DND-41 (cell line): ENCODE results near the gene ATP23.

Source experiments
- ATAC-seq: fragments of 200-7000 bp; cut with Tn5 transposase; 3 replicates; pipeline ENCODE4 v1.9.1; 2021; ENCODE audit warnings: low read depth; ENCODE audit not compliant: insufficient read depth
- DNase-seq: peaks from one replicate; pipeline ENCODE4 v3.0.0-alpha.2; 2020
- H2AFZ ChIP-seq: 2 replicates; pipeline ENCODE4 v1.6.0; 2012; ENCODE audit warnings: low read depth, low read length
- H3K27ac ChIP-seq: 2 replicates; pipeline ENCODE4 v1.5.1; 2012; ENCODE audit warnings: low read length, inconsistent platforms
- H3K27me3 ChIP-seq: fragments of 200-600 bp; sonication (generic); 2 replicates; pipeline ENCODE4 v1.6.0; 2012; ENCODE audit warnings: low read length, mild to moderate bottlenecking, inconsistent platforms; ENCODE audit not compliant: insufficient read depth, poor library complexity
- H3K36me3 ChIP-seq: 2 replicates; pipeline ENCODE4 v1.5.1; 2012; ENCODE audit warnings: low read length, inconsistent platforms; ENCODE audit not compliant: insufficient read depth
- H3K4me1 ChIP-seq: 2 replicates; pipeline ENCODE4 v1.5.1; 2012; ENCODE audit warnings: mild to moderate bottlenecking, low read length; ENCODE audit not compliant: insufficient read depth
- H3K4me2 ChIP-seq: 2 replicates; pipeline ENCODE4 v1.6.0; 2012; ENCODE audit warnings: mild to moderate bottlenecking, moderate library complexity, low read length, inconsistent platforms; ENCODE audit not compliant: insufficient read depth
- H3K4me3 ChIP-seq, 2 experiments: fragments of 200-600 bp in 1 of 2; shearing (Covaris generic) in 1 of 2; 2 replicates each; pipeline ENCODE4 v1.5.1; 2012 to 2016; ENCODE audit warnings: inconsistent platforms in 2 of 2, low read length in 2 of 2, mild to moderate bottlenecking in 2 of 2, low read depth in 1 of 2, moderate library complexity in 1 of 2
- H3K79me2 ChIP-seq: 2 replicates; pipeline ENCODE4 v1.6.0; 2012; ENCODE audit warnings: low read length, inconsistent platforms; ENCODE audit not compliant: insufficient read depth
- H3K9ac ChIP-seq: 2 replicates; pipeline ENCODE4 v1.6.0; 2012; ENCODE audit warnings: low read depth, mild to moderate bottlenecking, inconsistent platforms, low read length, moderate library complexity
- H3K9me3 ChIP-seq: 2 replicates; pipeline ENCODE4 v1.5.1; 2012; ENCODE audit warnings: low read length, moderate library complexity, mild to moderate bottlenecking, inconsistent platforms; ENCODE audit not compliant: insufficient read depth, severe bottlenecking
- H4K20me1 ChIP-seq: 2 replicates; pipeline ENCODE4 v1.6.0; 2012; ENCODE audit warnings: low read length; ENCODE audit not compliant: insufficient read depth
- EZH2 ChIP-seq: IDR thresholded peaks from 3 replicates; pipeline ENCODE4 v1.6.1; 2012; ENCODE audit warnings: borderline replicate concordance, low read depth, mild to moderate bottlenecking, moderate library complexity, low read length, inconsistent platforms; ENCODE audit not compliant: severe bottlenecking
- TF ChIP-seq, protein P1 (sequence below): IDR thresholded peaks from 2 replicates; pipeline ENCODE4 v1.5.1; 2012; ENCODE audit warnings: borderline replicate concordance, low read length, moderate library complexity, mild to moderate bottlenecking; ENCODE audit not compliant: poor library complexity, severe bottlenecking; ENCODE audit errors: extremely low read depth

Gene ATP23

DNA sequence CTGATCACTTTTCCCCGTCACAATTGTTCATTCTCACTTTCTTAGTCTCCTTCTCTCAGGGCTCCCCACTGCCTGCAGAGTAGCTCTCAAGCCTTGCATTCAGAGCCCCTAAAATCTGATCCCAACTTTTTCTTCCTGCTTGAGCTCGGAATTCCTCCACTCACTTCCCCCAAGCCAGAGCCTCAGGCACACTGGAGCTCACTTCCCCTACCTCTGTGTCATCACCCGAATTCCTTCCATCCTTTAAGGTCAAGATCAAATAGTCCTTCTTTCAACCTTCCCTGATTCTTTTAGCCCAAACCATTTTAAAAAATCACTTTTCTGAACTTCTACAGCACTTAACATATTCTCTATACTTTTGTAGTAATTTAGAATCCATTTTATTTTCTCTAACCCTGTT lies 34.1 kb upstream of the ATP23 start:
- peaks cover 2% of the 10 kb centered on the region for H3K27me3 ChIP-seq
- H3K36me3 ChIP-seq = no peaks in the 10 kb centered on the region
- H3K4me3 ChIP-seq = no peak overlapping the region
- no peak for ATAC-seq
- no peak for DNase-seq
- peaks cover 8% of the 10 kb centered on the region for H3K4me1 ChIP-seq
- no peak overlapping the region for H3K27ac ChIP-seq
- H3K9ac ChIP-seq = no peak overlapping the region
- no peak overlapping the region for H2AFZ ChIP-seq
- no peaks in the 10 kb centered on the region for H3K9me3 ChIP-seq
- no peak for TF ChIP-seq EZH2
- TF ChIP-seq, protein P1, sequence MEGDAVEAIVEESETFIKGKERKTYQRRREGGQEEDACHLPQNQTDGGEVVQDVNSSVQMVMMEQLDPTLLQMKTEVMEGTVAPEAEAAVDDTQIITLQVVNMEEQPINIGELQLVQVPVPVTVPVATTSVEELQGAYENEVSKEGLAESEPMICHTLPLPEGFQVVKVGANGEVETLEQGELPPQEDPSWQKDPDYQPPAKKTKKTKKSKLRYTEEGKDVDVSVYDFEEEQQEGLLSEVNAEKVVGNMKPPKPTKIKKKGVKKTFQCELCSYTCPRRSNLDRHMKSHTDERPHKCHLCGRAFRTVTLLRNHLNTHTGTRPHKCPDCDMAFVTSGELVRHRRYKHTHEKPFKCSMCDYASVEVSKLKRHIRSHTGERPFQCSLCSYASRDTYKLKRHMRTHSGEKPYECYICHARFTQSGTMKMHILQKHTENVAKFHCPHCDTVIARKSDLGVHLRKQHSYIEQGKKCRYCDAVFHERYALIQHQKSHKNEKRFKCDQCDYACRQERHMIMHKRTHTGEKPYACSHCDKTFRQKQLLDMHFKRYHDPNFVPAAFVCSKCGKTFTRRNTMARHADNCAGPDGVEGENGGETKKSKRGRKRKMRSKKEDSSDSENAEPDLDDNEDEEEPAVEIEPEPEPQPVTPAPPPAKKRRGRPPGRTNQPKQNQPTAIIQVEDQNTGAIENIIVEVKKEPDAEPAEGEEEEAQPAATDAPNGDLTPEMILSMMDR = no peak
- H3K79me2 ChIP-seq = no peaks in the 10 kb centered on the region
- no peaks in the 10 kb centered on the region for H4K20me1 ChIP-seq
- H3K4me2 ChIP-seq = no peak overlapping the region

DNA sequence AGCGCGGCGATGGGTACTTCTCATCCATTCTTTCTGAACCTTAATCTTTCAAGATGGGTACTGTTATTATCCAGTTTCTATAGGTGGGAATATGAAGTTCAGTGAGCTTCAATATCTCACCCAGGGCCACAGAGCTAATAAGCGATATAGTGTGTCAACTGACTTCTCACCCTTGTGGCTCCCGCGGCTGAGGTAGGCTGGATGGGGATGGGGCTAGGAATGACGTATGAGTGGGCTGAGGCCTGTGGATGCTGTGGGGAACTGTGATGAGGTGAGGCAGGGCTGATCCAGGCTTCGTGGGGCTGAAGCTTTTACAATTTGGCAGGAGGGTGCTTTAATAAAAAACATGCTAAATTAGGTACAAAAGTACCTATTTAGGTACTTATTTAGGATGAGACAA lies 32.9 kb upstream of the ATP23 start:
- no peaks in the 10 kb centered on the region for H4K20me1 ChIP-seq
- ATAC-seq (no peak), DNase-seq (no peak)
- TF ChIP-seq, protein P1 = no peak
- no peak for TF ChIP-seq EZH2
- H3K9ac ChIP-seq = no peak overlapping the region
- H3K4me1 ChIP-seq = peaks cover 8% of the 10 kb centered on the region
- H3K9me3 ChIP-seq = no peaks in the 10 kb centered on the region
- no peak overlapping the region for H3K4me2 ChIP-seq
- H3K4me3 ChIP-seq = no peak overlapping the region
- no peak overlapping the region for H2AFZ ChIP-seq
- H3K79me2 ChIP-seq = no peaks in the 10 kb centered on the region
- no peaks in the 10 kb centered on the region for H3K36me3 ChIP-seq
- H3K27me3 ChIP-seq = peaks cover 2% of the 10 kb centered on the region
- H3K27ac ChIP-seq = no peak overlapping the region

DNA sequence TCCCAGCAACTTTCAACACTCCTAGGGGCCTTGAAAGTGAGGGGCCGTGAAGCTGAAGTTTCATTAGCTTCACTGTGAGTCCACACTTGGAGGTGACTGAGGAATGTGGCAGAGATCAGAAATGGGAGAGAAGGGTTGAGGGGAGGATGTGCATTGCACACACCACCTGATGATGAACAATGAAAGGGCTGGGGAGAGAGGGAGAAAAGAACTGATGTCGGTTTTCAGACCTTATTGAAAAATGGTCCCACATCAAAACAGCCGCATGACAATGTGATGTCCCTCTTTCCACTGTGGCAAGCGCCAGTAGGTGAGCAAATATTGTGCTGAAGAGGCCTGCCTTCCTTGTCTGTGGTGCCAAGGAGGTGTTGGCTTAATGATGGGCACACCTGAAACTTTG lies 32.3 kb upstream of the ATP23 start:
- TF ChIP-seq EZH2 = no peak
- TF ChIP-seq, protein P1 = no peak
- peaks cover 8% of the 10 kb centered on the region for H3K4me1 ChIP-seq
- no peak overlapping the region for H3K4me2 ChIP-seq
- no peak overlapping the region for H3K27ac ChIP-seq
- DNase-seq (no peak), ATAC-seq (no peak)
- H2AFZ ChIP-seq = no peak overlapping the region
- no peak overlapping the region for H3K4me3 ChIP-seq
- peaks cover 2% of the 10 kb centered on the region for H3K27me3 ChIP-seq
- no peak overlapping the region for H3K9ac ChIP-seq
- no peaks in the 10 kb centered on the region for H3K79me2 ChIP-seq
- no peaks in the 10 kb centered on the region for H4K20me1 ChIP-seq
- H3K36me3 ChIP-seq = no peaks in the 10 kb centered on the region
- no peaks in the 10 kb centered on the region for H3K9me3 ChIP-seq

DNA sequence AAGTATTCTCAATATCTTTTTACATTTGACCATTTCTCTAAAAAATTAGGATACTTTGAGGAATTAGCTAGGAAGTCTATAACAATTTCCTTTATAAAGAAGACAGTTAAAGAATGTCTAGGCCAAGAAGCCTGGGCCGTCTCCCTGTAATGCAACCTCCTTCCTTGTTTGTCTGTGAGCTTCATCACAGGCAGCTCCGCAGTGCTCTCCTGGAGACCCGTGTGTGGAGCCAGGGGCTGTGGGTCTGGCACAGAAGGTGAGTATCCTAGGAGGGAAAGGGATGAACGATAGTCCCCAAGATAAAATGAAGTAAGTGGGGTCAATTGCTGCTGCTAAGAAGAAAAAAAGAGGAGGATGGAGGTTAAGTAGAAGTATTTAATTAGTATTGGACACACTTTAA lies 31.8 kb upstream of the ATP23 start:
- Histone ChIP-seq H2AFZ (no peak overlapping the region), H3K4me3 (no peak overlapping the region), H3K9ac (no peak overlapping the region), H3K4me2 (no peak overlapping the region), H3K79me2 (no peaks in the 10 kb centered on the region), H4K20me1 (no peaks in the 10 kb centered on the region), H3K4me1 (peaks cover 8% of the 10 kb centered on the region), H3K27me3 (peaks cover 2% of the 10 kb centered on the region), H3K36me3 (no peaks in the 10 kb centered on the region), H3K9me3 (no peaks in the 10 kb centered on the region), H3K27ac (no peak overlapping the region)
- DNase-seq (no peak), ATAC-seq (no peak)
- no peak for TF ChIP-seq EZH2
- TF ChIP-seq, protein P1 = no peak
